Activated CD8-positive, alpha-beta memory T cell treated with anti-CD3 and anti-CD28 coated beads, Interleukin-2, amount 50 U/mL, for 4 hours (primary cell): Measurements from ENCODE around the gene OSBPL10.
"Not testable (repeated sequence)": the region's sequence is repeated elsewhere in the genome, so short reads cannot be mapped to it uniquely, and the experiment has no call there.

Experiments
- DNase-seq: peaks from one replicate; pipeline ENCODE4 v3.0.0-alpha.2; 2020

OSBPL10 gene

DNA sequence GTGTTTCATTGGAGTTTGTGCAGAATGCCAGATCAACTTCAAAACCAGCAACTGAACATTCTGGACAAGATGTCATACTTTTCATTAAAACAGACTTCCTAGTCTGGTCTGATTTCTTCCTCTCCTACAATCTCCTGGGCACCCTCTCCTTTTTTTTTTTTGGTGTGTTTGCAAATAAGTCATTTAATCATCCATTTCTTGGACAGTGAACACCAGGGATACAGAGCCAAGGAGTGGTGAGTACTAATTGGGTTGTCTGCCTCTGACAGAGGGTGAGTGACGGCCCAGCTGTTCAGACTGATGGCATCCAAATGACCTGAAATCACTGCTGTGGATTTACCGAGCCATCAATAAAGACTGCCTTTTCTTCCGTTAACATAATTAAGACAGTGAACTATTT lies 290.3 kb downstream of the OSBPL10 start:
- no peak for DNase-seq

DNA sequence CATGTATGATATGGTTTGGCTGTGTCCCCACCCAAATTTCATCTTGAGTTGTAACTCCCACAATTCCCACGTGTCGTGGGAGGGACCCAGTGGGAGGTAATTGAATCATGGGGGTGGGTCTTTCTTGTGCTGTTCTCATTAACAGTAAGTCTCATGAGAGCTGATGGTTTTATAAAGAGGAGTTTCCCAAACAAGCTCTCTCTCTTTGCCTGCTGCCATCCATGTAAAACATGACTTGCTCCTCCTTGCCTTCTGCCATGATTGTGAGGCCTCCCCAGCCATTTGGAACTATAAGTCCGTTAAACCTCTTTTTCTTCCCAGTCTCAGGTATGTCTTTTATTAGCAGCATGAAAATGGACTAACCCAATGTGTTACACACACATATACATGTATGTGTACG lies 291.5 kb downstream of the OSBPL10 start:
- DNase-seq, result not testable (repeated sequence)

DNA sequence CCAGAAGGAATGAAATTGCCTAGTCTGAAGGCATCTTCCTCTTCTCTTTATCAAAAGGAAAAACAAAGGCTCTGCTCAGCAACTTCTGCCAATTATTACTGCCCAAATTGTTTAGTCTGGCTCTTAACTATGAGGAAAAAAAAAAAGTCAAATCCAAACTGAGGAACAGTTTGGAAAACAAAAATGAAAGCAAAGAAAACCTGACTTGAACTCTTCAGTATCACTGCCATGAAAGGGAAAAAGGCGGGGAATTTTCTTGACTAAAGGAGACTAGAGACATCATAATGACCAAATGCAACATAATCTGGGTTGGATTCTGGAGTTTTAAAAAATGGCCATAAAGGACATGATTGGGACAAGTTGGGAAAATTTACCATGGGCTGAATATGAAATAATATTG lies 292.1 kb downstream of the OSBPL10 start:
- DNase-seq, result no peak

DNA sequence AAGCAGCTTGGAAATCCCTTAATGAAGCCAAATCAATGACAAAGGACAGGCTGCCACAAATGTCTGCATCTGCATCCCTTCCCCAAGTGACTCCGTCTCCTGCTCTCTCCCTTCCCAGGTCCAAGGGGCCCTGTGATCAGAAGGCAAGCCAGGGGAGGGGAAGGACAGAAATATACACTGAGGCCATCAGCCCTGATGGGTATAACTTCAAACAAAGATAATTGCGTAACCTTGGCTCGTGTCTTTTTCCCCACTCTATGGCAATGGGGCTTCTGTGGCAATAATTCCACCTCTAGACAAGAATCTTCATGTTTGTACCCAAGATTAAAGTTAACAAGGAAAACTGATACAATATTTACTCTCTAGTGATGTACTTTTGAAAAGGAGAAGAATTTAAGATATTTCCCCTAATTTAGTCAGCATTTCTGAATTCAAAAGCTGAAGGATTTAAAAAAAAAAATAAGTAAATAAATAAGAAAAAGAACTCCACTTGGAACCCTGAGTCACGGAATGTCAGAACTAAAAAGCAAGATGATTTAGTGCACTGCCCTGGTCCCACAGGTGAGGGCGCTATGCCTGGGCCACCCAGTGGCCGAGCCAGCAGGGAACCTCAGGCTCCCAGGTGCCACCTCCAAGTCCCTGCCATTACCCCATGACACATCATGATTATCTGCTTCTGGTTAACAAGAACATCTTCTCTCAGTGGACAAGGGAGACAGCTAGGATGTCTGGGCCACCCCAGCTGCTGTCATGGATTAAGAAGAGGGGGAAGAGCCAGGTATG lies 293.9 kb downstream of the OSBPL10 start:
- no peak for DNase-seq

DNA sequence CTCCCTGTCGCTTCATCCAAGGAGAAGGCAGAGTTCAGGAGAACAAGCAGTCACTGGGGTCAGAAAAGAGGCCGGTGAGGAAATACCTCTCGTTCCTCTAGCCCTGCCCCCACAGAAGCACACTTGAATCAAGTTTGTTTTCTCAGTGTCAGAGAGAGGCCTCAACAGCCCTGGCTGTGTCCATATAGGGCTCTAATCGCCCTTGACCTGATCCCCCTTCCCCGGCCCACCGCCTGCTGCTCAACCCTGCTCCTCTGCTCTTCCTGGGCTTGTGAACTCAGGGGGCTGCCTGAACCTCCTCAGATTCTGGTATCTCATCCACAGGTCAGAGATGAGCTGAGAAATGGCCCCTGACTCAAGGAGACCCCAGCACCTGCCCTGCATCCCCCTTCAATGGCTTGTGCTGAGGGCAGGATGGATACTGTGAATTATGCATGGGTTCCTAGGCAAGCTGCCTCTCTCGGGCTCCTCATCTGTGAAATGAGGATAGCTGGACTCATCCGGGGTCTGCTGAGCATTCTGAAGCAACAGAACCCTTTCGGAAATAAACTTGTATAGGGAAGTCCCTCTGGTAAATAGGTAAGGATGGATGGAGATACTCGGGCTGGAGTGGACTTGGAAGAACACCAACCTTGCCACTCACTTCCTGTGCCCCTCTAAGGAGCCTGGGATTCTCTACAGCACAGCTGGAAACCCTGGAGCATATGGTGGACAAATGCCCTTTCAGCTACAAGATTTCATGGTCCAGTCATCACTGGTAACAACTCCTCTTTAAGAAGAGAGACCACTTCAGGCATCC lies 300.8 kb downstream of the OSBPL10 start:
- DNase-seq, result no peak

DNA sequence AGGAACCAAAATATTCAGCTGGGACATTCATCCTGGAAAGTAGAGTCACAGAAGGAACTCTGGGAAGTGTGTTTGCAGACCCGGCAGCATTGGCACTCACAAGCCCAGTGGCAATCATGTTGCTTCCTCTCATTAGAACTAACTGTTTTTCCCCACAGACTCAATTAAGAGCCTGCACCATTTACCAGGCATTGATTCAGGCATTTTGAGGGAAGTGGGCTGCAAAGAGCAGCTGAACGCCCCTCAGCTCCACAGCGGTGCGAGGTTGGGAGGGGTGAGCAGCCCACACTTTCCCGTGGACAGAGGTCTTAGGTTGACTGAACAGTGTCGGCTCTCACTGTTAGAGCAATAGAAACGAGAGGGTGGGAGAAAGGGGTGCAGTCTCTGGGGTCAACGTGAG lies 304.5 kb downstream of the OSBPL10 start:
- no peak for DNase-seq

DNA sequence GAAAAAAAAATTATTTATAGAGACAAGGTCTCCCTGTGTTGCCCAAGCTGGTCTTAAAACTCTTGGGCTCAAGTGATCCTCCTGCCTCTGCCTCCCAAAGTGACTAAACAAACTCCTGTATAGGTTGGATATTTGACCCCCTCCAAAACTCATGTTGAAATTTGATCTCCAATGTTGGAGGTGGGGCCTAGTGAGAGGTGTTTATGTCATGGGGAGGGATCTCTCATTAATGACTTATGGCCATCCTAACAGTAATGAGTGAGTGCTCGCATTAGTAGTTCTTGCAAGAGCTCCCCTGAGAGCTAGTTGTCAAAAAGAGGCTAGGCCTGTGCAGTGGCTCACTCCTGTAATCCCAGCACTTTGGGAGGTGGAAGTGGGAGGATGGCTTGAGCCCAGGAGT lies 307.1 kb downstream of the OSBPL10 start:
- no peak for DNase-seq

DNA sequence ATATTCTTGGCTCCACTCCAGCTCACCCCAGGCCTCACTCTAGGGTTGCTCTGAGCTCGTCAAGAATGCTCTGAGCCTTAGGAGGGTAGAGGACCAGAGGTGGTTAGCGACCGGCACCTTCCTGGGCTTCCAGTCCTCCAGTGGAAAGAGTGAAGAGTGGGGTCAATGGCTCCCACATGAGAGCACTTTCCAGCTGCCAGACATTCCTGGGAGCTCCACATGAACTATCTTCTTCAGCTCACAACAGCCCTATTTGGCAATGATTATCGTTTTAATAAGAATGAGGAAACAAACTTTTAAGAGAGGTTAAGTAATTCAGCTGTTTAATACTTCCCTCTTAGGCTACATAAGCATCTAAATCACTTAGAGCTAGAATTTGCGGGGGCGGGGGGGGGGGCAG lies 309.1 kb downstream of the OSBPL10 start:
- DNase-seq, result no peak

DNA sequence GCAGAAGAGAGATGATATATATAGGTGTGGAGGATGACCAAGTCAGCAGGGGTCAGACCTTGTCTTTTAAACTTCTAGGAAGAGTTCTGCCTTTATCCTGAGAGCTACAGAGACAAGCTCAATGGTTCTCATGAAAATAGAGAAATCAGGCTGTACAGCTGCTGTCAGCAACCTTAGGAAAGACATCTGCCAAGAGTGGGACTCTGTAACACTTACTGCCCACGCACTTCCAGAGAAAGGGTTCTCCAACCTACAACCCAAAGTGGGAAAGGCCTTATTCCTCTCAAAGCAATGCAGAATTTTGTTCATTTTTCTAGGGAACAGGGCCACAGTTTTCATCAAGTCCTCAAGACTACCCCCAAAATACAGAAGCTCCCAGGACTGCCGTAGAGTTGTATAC lies 309.6 kb downstream of the OSBPL10 start:
- DNase-seq, result no peak

DNA sequence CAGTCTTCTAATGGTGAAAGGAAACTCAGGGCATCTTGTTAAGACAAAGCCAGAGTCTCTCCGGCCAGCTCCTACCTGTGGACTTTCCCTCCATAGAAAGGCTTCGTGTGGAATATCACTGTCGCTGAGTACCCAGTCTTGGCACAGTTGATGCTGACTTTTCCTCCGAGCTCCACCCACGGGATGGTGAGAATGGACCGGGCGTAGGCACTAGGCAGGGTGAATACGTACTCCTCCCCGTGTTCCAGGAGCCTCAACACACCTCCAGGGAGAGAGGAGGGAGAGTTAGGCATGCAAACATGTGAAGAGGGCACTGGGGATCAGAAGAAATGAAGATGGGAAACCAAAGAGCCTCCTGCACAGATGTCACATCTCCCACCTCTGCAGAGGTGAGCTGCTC lies 310.3 kb downstream of the OSBPL10 start:
- no peak for DNase-seq

DNA sequence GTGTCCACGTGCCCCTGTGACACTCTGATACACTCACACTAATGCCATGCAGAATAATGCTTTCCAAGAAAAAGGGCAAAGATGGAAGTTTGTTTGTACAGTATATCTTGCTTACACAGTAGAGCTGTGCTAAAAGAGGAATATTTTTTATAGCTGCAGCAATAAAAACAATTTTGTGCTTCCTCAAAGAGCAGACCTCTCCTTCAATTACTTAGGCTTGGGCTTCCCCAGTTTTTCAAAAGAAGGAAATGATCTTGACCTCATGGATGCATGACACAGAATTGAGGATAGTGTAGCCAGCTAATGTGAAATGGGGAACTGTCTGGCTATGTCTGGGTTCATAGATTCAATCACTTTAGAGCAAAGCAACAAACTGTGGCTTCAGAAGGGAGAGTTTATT lies 310.9 kb downstream of the OSBPL10 start:
- no peak for DNase-seq

DNA sequence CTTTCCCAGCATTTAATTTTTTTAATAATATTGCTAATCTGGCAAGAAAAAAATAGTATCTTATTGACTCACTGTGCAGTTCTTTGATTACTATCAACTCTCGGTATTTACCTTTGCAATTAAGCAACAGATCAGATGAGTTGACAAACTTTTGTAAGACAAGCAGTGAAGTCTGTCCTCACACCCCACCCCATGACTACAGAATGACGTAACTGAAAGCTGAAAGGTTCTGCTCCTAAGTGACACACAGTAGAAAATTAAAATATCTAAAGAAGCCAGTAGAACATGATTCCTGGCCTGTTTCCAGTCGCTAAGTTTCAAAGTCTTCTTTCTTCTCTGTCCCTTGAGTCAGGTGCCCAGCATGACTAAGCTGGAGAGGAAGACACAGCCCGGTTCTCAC lies 312.8 kb downstream of the OSBPL10 start:
- no peak for DNase-seq

DNA sequence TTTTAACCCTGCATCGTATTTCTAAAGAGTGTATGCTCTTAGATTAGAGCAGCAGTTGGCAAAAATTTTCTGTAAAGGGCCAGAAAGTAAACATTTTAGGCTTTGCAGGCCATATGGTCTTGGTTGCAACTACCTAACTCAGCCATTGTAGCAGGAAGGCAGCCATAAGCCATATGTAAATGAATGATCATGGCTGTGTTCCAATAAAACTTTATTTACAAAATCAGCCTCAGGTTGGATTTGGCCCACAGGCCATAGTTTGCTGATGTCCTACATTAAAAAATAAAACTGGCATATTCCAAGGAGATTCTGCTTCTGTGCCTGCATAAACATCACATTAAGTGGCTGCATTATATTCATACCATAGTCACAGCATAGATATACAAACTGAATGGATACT lies 313.5 kb downstream of the OSBPL10 start:
- DNase-seq, result no peak

DNA sequence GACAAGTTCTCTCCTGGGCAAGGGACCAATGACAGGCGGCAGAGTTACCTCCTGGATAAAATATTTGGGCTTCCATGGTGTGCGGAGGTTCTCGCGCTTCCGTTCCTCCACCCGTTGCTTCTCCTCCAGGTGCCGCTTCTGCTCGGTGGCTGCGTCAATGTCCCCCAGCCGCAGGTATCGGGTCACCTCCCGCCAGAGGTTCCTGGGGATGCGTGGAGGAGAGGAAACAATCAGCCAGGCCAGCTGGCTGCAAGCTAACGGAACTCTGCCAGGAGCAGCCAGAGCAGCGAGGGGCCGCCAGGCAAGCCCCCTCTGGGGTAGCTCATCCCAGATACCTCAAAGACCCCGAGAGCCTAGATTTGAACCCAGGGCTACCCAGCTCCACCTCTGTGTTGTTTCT lies 317.0 kb downstream of the OSBPL10 start:
- DNase-seq, result no peak

DNA sequence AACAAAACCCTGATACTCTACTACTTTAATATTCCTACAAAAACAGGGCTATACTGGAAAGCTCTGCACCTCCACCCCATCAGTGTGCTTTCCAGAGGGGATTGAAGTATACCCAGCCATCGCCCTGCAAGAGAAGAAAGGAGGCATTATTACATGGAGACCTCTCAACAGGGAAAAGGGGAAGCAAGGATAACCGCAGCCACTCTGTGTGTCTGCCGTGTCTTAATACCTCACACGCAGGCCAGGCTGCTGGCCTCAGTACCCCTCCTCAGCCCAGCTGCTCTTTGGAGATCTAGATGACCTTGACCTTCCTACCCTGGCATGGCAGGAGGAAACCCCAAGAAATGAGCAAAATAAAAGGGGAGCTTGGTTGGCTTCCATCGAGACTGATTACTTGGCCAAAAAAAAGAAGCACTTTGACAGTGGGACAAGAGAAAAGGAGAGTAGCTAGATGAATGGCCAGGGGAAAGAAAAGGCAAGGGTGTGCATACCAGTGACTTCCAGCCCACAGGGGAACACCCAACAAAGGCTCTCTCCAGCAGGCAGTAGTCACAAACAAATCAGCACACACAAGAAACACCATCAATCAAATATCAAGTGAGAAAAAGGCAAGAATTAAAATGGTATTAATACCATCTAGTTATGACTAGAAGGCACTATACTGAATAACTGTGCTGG lies 318.9 kb downstream of the OSBPL10 start:
- no peak for DNase-seq

DNA sequence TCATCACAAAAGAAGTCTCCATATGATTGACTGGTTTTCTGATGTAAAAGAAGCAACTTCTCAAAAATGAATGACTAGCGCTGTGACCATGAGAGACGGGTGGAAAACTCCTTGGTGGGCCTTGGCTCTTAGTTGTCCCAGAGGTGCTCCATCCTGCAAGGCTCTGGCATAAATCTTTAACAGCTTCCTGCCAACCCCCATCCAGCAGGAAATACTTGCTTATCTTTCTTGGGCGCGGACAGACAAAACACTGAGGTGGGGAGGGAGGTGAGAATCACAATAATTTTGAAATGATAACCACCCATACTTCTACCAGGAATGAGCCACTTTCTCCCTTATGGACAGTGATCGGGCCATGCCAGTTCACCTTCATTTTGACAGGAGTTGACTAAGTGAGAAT lies 319.8 kb downstream of the OSBPL10 start:
- no peak for DNase-seq

DNA sequence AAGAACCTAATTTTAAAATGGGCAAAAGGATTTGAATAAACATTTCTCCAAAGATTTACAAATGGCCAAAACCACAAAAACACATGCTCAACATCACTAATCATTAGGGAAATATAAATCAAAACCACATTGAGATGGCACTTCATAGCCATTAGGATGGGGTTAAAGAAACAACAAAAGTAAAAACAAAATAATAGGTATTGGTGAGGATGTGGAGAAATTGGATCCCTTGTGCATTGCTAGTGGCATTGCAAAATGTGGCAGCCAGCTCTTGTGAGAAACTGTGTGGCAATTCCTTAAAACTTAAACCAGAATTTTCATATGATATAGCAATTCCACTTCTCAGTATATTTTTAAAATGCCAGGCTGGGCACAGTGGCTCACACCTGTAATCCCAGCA lies 321.8 kb downstream of the OSBPL10 start:
- DNase-seq, result no peak

DNA sequence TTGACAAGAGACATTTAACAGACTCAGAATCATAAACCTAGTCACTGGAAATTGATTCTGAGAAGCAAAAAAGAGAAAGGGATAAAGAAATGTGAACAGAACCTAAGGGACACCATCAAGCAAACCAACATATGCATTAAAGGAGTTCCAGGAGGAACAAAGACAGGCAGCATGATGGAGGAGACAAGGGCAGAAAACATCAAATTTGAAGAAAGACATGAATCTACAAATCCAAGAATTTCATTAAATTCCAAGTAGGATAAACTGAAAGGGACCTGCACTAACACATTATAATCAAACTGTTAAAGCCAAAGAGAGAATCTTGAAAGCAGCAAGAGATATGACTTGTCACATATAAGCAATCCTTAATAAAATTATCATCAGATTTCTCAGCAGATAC lies 326.1 kb downstream of the OSBPL10 start:
- no peak for DNase-seq

DNA sequence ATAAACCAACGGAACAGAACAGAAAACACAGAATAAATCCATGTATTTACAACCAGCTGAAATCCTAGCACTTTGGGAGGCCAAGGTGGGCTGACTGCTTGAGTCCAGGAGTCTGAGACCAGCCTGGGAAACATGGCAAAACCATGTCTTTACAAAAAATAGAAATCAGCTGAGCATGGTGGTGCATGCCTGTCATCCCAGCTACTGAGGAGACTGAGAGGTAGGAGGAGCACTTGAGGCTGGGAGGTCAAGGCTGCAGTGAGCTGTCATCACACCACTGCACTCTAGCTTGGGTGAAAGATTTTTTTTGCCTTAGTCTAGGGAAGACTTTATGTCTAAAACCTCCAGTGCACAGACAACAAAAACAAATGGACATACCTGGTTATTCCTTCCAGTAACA lies 327.6 kb downstream of the OSBPL10 start:
- no peak for DNase-seq

DNA sequence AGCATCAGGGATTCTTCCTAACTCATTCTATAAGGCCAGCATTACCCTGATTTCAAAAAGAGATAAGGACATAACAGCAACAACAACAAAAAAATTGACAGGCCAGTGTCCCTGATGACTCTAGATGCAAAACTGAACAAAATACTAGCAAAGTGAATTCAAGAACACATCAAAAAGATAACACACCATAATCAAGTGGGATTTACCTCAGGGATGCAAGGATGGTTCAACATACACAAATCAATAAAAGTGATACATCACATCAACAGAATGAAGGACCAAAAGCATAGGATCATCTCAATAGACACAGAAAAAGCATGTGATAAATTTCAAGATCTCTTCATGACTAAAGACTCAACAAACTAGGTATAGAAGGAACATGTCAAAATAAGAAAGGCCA lies 328.8 kb downstream of the OSBPL10 start:
- no peak for DNase-seq

DNA sequence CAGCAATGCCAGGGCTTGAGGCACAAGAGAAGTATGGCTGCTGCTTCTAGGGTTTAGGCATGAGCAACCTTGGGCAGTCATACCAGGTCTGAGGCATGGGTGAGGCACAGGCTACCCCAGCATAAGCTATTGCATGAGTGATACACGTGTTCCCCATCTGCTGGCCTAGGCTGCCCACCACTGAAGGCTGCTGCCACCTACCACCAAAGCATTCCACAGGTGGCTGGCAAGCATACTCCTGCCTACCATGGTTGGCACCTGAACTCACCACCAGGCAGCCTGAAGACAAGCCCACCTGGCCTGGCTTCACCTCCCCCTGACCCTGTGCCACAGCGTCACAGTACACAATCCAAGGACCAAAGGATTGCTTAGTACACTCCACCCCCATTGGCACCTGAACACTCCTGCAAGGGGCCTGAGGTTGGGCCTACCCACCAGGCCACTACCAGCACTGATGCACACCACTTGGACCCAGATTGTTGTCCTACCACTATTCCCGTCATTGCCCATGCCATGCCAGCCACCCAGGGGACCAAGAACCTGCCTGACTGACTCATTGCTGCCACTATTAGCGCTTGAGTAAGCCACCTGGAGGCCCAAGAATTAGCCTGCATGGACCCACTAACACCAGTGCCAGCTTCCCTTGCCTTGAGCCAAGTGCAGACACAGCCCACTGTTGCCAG lies 332.6 kb downstream of the OSBPL10 start:
- no peak for DNase-seq

DNA sequence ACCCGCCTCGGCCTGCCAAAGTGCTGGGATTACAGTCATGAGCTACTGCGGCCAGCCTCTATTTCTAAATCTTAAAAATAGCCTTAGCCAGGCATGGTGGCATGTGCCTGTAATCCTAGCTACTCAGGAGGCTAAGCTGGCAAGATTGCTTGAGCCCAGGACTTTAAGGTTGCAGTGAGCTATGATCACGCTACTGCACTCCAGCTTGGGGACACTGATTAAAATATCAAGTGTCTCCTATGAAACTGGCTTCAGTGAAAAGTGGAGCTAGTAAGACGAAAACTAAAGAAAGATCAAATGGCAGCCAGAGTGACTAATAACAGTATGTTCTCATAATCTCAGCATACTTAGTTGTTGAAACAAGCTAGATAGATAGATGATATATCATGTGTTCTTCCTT lies 335.8 kb downstream of the OSBPL10 start:
- DNase-seq, result no peak

DNA sequence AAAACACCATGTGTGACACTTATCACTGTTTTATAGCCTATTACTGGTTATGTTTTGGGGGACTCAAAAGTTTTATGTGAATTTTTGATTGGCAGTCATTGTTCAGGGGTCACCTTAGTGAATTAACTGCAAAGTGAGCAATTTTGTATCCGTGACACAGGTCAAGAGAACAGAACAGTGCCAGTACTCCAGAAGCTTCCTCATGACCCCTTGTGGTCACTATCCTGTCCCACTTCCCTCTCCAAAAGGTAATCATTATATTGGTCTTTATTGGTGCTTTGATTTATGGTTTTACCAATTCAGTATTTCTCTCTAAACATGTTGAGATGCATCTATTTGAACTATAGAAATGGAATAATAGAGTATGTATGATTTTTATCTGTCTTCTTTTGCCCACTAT lies 341.2 kb downstream of the OSBPL10 start:
- DNase-seq, result no peak
